ENCODE measurements around the gene ICAM1. TPM values are rescaled to one million over a fixed set of nuclear protein-coding genes. Genes with fewer than 3 reads are reported as not detected.
"Not testable (repeated sequence)": the region's sequence is repeated elsewhere in the genome, so short reads cannot be mapped to it uniquely, and the experiment has no call there.

The ICAM1 gene
- total and polyA plus RNA-seq, 8 donors: 2.3 to 15.6 (median 8.7) TPM

DNA sequence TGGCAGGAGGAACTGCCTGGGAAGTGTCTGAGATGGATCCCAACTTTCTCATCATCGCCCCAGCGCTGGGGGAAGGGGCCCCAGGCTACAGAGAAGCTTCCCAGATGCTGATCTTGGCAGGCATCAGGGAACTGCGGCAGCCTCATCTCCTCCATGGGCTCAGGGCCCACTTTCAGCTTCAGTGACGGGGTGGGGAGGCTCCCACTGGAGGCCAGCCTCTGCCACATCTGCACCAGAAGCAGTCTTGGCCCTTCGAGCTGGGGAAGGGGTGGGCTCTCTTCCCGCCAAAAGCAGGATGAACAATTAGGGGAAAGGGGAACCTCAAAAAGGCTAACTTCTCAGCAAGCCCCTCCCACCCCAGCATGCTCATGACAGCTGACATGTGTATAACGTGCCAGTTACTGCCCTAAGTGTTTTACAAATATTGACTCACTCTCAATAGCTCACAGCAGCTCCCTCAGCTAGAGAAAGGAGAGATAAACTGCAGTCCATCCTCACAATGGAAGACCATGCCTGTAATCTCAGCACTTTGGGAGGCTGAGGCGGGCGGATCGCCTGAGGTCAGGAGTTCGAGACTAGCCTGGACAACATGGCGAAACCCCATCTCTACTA, 32.6 kb upstream of the ICAM1 start:
- no peaks in the 10 kb centered on the region for H3K36me3 ChIP-seq
- DNase-seq: peak; percentile 31 to 94
- H3K4me3 ChIP-seq: no peak overlapping the region
- intact Hi-C loops (cut with DNase I; ENCODE audit: low total_unique reads): no loop called here
- WGBS, 5 donors: 29 to 49% (median 35%) methylated on average over 12 of the region's 12 CpGs
- TF ChIP-seq POLR2AphosphoS5 (IDR thresholded peaks at IDR 0.05) (peak in 2 of 3 donors; percentile 2 to 37), EP300 (IDR thresholded peaks at IDR 0.05) (no peak)
- H3K27ac ChIP-seq: peak overlapping the region; percentile 44 to 85 (median 72)
- peaks cover 8 to 33% (median 12%) of the 10 kb centered on the region in 4 donors for H3K4me1 ChIP-seq
- H3K9me3 ChIP-seq: no peaks in the 10 kb centered on the region
- no peaks in the 10 kb centered on the region for H3K27me3 ChIP-seq

DNA sequence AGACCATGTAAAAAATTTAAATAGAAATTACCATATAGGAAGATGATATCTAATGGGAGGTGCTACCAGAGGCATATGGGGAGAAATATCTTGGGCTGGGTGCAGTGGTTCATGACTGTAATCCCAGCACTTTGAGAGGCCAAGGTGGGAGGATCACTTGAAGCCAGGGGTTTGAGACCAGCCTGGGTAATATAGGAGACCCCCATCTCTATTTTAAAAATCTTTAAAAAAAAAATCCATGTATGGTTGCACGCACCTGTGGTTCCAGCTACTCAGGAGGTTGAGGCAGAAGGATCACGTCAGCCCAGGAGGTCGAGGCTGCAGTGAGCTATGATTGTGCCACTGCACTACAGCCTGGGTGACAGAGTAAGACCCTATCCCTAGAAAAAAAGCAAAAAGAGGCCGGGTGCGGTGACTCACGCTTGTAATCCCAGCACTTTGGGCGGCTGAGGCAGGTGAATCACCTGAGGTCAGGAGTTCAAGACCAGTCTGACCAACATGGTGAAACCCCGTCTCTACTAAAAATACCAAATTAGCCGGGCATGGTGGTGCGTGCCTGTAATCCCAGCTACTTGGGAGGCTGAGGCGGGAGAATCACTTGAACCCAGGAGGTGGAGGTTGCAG, 29.0 kb upstream of the ICAM1 start:
- H3K36me3 ChIP-seq, H3K27ac ChIP-seq: not testable (repeated sequence)

DNA sequence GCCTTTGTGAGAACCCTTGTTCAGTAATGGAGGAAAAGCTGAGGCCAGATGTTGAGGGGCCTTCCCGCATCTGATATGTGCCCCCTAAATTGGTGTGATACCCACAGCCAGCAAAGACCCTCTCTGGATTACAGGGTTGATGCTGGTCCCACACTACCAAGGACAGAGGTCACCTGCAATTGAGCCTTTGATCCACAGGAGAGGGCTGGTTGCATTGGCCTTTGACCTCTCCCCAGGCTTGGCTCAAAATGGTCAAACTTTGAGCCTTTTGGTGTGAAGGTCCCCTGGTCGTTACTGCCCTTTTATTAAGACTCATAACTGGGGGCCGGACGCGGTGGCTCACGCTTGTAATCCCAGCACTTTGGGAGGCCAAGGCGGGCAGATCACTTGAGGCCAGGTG, 27.3 kb upstream of the ICAM1 start:
- Histone ChIP-seq H3K4me1 (peaks cover 2 to 8% (median 4%) of the 10 kb centered on the region in 4 donors), H3K9me3 (no peaks in the 10 kb centered on the region), H3K27ac (no peak overlapping the region), H3K27me3 (no peaks in the 10 kb centered on the region), H3K4me3 (no peak overlapping the region), H3K36me3 (no peaks in the 10 kb centered on the region)
- 91 to 95% (median 93%) methylated on average over 7 of the region's 7 CpGs for WGBS, 5 donors
- TF ChIP-seq EP300 (IDR thresholded peaks at IDR 0.05) (no peak), POLR2A (IDR thresholded peaks at IDR 0.05) (no peak), POLR2AphosphoS5 (IDR thresholded peaks at IDR 0.05) (no peak)
- TF ChIP-seq, protein P1, sequence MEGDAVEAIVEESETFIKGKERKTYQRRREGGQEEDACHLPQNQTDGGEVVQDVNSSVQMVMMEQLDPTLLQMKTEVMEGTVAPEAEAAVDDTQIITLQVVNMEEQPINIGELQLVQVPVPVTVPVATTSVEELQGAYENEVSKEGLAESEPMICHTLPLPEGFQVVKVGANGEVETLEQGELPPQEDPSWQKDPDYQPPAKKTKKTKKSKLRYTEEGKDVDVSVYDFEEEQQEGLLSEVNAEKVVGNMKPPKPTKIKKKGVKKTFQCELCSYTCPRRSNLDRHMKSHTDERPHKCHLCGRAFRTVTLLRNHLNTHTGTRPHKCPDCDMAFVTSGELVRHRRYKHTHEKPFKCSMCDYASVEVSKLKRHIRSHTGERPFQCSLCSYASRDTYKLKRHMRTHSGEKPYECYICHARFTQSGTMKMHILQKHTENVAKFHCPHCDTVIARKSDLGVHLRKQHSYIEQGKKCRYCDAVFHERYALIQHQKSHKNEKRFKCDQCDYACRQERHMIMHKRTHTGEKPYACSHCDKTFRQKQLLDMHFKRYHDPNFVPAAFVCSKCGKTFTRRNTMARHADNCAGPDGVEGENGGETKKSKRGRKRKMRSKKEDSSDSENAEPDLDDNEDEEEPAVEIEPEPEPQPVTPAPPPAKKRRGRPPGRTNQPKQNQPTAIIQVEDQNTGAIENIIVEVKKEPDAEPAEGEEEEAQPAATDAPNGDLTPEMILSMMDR (IDR thresholded peaks at IDR 0.05): no peak
- intact Hi-C loops (cut with DNase I; ENCODE audit: low total_unique reads): no loop called here
- no peak for DNase-seq

More for the DNA sequence above, 29.0 kb upstream of the ICAM1 start:
- H3K4me3 ChIP-seq; DNase-seq; H3K27me3 ChIP-seq; intact Hi-C loops (cut with DNase I; ENCODE audit: low total_unique reads); H3K9me3 ChIP-seq: not testable (repeated sequence)
- H3K4me1 ChIP-seq: peaks cover 8 to 17% (median 12%) of the 10 kb centered on the region in 4 donors
- 88 to 93% (median 93%) methylated on average over 10 to 11 of the region's 11 CpGs for WGBS, 5 donors

DNA sequence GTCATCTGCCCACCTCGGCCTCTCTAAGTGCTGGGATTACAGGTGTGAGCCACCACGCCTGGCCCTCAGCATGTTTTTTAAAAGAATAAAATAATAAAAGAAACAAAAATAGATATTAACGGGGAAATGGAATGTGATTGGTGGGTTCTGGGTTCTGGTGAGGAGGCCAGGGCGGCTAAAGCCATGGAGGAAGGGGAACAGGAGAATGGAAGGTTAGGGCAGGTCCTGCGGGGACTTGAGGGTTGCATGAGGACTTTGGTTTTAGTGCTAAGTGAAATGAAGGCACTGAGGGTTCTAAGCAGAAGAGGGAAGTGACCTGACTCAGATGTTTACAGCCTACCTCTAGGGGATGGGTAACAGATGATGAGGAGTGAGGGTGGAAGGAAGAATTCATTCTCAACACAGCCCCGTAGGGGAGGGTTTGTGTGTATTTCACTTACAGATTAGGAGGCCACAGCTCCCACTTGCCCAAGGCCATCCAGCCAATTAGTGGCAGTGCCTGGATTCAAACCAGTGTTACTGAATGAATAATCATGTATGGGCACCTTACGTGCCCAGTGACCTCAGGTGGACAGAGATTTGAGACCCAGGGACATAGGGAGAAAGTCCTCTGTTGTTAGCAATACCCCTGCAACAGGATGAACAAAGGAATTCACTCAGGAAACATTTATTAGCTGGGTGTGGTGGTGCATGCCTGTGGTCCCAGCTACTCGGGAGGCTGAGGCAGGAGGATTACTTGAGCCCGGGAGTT, 25.6 kb upstream of the ICAM1 start:
- DNase-seq: no peak
- no peaks in the 10 kb centered on the region for H3K27me3 ChIP-seq
- no peak overlapping the region for H3K27ac ChIP-seq
- WGBS, 5 donors: 75 to 85% (median 79%) methylated on average over 8 to 9 of the region's 9 CpGs
- no peaks in the 10 kb centered on the region for H3K36me3 ChIP-seq
- H3K4me3 ChIP-seq: no peak overlapping the region
- peaks cover 0 to 7% (median 6%) of the 10 kb centered on the region in 4 donors for H3K4me1 ChIP-seq
- H3K9me3 ChIP-seq: no peaks in the 10 kb centered on the region
- TF ChIP-seq EP300 (IDR thresholded peaks at IDR 0.05) (no peak), POLR2A (IDR thresholded peaks at IDR 0.05) (no peak), POLR2AphosphoS5 (IDR thresholded peaks at IDR 0.05) (no peak)
- TF ChIP-seq, protein P1 (IDR thresholded peaks at IDR 0.05): no peak
- intact Hi-C loops (cut with DNase I; ENCODE audit: low total_unique reads): no loop called here

DNA sequence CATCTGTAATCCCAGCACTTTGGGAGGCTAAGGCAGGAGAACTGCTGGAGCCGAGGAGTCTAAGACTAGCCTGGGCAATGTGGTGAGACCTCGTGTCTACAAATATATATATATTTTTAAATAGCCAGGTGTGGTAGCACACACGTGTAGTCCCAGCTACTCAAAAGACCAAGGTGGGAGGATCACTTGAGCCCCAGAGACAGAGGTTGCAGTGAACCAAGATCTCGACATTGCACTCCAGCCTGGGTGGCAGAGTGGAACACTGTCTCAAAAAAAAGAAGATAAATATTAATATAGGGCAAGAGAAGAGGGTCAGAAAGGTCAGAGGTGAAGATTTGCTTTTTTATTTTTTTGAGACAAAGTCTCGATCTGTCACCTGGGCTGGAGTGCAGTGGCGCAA, 24.4 kb upstream of the ICAM1 start:
- H3K9me3 ChIP-seq: no peaks in the 10 kb centered on the region
- 76 to 86% (median 81%) methylated on average over 6 of the region's 6 CpGs for WGBS, 5 donors
- no peaks in the 10 kb centered on the region for H3K36me3 ChIP-seq
- H3K27me3 ChIP-seq: no peaks in the 10 kb centered on the region
- no peak overlapping the region for H3K4me3 ChIP-seq
- DNase-seq: no peak
- H3K27ac ChIP-seq: no peak overlapping the region
- intact Hi-C loops (cut with DNase I; ENCODE audit: low total_unique reads): no loop called here
- peaks cover 0 to 18% (median 15%) of the 10 kb centered on the region in 4 donors for H3K4me1 ChIP-seq
- TF ChIP-seq, protein P1 (IDR thresholded peaks at IDR 0.05): no peak
- TF ChIP-seq POLR2A (IDR thresholded peaks at IDR 0.05): no peak
- no peak for TF ChIP-seq EP300 (IDR thresholded peaks at IDR 0.05)
- TF ChIP-seq POLR2AphosphoS5 (IDR thresholded peaks at IDR 0.05): no peak
